ENCODE measurements around the gene BORCS8. TPM values are rescaled to one million over a fixed set of nuclear protein-coding genes. Genes with fewer than 3 reads are reported as not detected.

The BORCS8 gene
- total and polyA plus RNA-seq, 2 of the 13 experiments (the other 11 are each of a cell fraction or from before 2014, with no cell fraction given) = 9.6 to 13.3 TPM

DNA sequence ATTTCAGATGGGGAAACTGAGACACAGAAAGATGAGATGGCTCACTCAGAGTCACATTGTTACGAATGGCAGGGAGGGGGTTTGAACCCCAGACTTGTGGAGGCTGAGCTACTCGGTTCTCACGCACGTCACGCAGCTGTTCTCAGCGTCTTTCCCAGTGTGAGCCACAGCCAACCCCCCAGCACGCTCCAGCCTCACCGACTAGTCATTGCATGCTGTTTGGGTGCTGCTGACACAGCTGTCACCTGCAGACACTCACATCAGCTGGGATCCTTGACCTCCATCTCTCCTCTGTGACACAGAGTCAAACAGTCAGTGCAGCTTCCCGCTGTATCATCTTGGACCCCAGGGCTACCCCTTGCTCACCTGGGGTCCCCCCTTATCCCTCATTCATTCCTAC is 17.4 kb upstream of the BORCS8 start:
- no peak overlapping the region for H3K9ac ChIP-seq (ENCODE audit: insufficient read depth, low read depth, low read length)
- no peak overlapping the region for H3K27ac ChIP-seq (ENCODE audit: extremely low read length, insufficient read depth, low read length)
- BruUV-seq (replicated peaks) = no TSS peak
- H3K27me3 ChIP-seq (ENCODE audit: control insufficient read depth in 1 of 2, insufficient read depth in 2 of 2, low read length in 2 of 2) = peaks cover 4 to 30% of the 10 kb centered on the region in 2 experiments; a peak in 3 of 5 replicates
- WGBS (ENCODE audit: low lambda C conversion rate) = 9% methylated on average over 9 of the region's 9 CpGs
- DNase-seq (ENCODE audit: low spot score) (no peak), ATAC-seq (no peak), FAIRE-seq (no peak)
- in situ Hi-C loops (cut with HindIII; ENCODE audit: extremely low pct_ligation_motif_present, low pct_unique_long_range_greater_than_20kb) = no loop called here
- ChIA-PET CTCF (ENCODE audit: low intra/inter-chr PET ratio, low total read pairs) (no interaction called here), POLR2A (no interaction called here)
- H3K36me3 ChIP-seq (replicated peaks in 1 of 2; ENCODE audit: control insufficient read depth in 1 of 2, insufficient read depth in 2 of 2, low read length in 2 of 2) = no peaks in the 10 kb centered on the region
- H4K20me1 ChIP-seq (ENCODE audit: insufficient read depth, low read length) = no peaks in the 10 kb centered on the region
- no peak overlapping the region for H3K4me2 ChIP-seq (ENCODE audit: low read depth, low read length)
- H3K4me3 ChIP-seq (replicated peaks in 1 of 3; ENCODE audit: insufficient read depth in 1 of 3, low read depth in 2 of 3, low read length in 3 of 3) = no peak overlapping the region
- H3K79me2 ChIP-seq (ENCODE audit: insufficient read depth, low read length) = no peaks in the 10 kb centered on the region
- no peaks in the 10 kb centered on the region for H3K4me1 ChIP-seq (ENCODE audit: insufficient read depth, low read length)
- no peaks in the 10 kb centered on the region for H3K9me3 ChIP-seq (ENCODE audit: low read length)
- intact Hi-C loops (cut with micrococcal nuclease; ENCODE audit: unreplicated experiment) = no loop called here
- H2AFZ ChIP-seq (ENCODE audit: low read length) = no peak overlapping the region
- TF ChIP-seq ZNF619 (CRISPR knock-in tag; IDR thresholded peaks at IDR 0.05) = no peak
- TF ChIP-seq, protein P1, sequence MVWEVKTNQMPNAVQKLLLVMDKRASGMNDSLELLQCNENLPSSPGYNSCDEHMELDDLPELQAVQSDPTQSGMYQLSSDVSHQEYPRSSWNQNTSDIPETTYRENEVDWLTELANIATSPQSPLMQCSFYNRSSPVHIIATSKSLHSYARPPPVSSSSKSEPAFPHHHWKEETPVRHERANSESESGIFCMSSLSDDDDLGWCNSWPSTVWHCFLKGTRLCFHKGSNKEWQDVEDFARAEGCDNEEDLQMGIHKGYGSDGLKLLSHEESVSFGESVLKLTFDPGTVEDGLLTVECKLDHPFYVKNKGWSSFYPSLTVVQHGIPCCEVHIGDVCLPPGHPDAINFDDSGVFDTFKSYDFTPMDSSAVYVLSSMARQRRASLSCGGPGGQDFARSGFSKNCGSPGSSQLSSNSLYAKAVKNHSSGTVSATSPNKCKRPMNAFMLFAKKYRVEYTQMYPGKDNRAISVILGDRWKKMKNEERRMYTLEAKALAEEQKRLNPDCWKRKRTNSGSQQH (CRISPR knock-in tag; IDR thresholded peaks at IDR 0.05; ENCODE audit: low read depth) = no peak
- TF ChIP-seq, protein P2, sequence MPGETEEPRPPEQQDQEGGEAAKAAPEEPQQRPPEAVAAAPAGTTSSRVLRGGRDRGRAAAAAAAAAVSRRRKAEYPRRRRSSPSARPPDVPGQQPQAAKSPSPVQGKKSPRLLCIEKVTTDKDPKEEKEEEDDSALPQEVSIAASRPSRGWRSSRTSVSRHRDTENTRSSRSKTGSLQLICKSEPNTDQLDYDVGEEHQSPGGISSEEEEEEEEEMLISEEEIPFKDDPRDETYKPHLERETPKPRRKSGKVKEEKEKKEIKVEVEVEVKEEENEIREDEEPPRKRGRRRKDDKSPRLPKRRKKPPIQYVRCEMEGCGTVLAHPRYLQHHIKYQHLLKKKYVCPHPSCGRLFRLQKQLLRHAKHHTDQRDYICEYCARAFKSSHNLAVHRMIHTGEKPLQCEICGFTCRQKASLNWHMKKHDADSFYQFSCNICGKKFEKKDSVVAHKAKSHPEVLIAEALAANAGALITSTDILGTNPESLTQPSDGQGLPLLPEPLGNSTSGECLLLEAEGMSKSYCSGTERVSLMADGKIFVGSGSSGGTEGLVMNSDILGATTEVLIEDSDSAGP (CRISPR knock-in tag; IDR thresholded peaks at IDR 0.05; ENCODE audit: borderline replicate concordance) = no peak
- TF ChIP-seq, protein P3, sequence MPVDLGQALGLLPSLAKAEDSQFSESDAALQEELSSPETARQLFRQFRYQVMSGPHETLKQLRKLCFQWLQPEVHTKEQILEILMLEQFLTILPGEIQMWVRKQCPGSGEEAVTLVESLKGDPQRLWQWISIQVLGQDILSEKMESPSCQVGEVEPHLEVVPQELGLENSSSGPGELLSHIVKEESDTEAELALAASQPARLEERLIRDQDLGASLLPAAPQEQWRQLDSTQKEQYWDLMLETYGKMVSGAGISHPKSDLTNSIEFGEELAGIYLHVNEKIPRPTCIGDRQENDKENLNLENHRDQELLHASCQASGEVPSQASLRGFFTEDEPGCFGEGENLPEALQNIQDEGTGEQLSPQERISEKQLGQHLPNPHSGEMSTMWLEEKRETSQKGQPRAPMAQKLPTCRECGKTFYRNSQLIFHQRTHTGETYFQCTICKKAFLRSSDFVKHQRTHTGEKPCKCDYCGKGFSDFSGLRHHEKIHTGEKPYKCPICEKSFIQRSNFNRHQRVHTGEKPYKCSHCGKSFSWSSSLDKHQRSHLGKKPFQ (CRISPR knock-in tag; IDR thresholded peaks at IDR 0.05; ENCODE audit: insufficient replicate concordance) = no peak
- no peak for TF ChIP-seq SNAI1 (CRISPR knock-in tag; IDR thresholded peaks at IDR 0.05; ENCODE audit: borderline replicate concordance)
- no peak for TF ChIP-seq TCF7L2 (IDR thresholded peaks at IDR 0.05; ENCODE audit: low read depth, low read length)
- TF ChIP-seq KDM5A (IDR thresholded peaks at IDR 0.05; ENCODE audit: borderline replicate concordance, low read length) = no peak
- TF ChIP-seq, protein P4, sequence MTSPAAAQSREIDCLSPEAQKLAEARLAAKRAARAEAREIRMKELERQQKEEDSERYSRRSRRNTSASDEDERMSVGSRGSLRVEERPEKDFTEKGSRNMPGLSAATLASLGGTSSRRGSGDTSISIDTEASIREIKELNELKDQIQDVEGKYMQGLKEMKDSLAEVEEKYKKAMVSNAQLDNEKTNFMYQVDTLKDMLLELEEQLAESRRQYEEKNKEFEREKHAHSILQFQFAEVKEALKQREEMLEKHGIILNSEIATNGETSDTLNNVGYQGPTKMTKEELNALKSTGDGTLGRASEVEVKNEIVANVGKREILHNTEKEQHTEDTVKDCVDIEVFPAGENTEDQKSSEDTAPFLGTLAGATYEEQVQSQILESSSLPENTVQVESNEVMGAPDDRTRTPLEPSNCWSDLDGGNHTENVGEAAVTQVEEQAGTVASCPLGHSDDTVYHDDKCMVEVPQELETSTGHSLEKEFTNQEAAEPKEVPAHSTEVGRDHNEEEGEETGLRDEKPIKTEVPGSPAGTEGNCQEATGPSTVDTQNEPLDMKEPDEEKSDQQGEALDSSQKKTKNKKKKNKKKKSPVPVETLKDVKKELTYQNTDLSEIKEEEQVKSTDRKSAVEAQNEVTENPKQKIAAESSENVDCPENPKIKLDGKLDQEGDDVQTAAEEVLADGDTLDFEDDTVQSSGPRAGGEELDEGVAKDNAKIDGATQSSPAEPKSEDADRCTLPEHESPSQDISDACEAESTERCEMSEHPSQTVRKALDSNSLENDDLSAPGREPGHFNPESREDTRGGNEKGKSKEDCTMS (CRISPR knock-in tag; conservative IDR thresholded peaks at IDR 0.05) = no peak
- TF ChIP-seq ZNF772 (CRISPR knock-in tag; IDR thresholded peaks at IDR 0.05) = no peak
- no peak for TF ChIP-seq SYNCRIP (IDR thresholded peaks at IDR 0.05; ENCODE audit: insufficient read depth, low read depth, low read length)
- no peak for TF ChIP-seq SMAD1 (CRISPR knock-in tag; IDR thresholded peaks at IDR 0.05; ENCODE audit: borderline replicate concordance, low read depth)
- TF ChIP-seq NONO (IDR thresholded peaks at IDR 0.05) = no peak
- no peak for TF ChIP-seq NONO (CRISPR knock-in tag; conservative IDR thresholded peaks at IDR 0.05)
